Stimulated activated CD4-positive, alpha-beta T cell treated with anti-CD3 and anti-CD28 coated beads, Interleukin-1b, Interleukin-23, amount 100 ng/mL, for 24 hours (primary cell): ENCODE measurements around the gene GRHPR.
"Not testable (repeated sequence)": the region's sequence is repeated elsewhere in the genome, so short reads cannot be mapped to it uniquely, and the experiment has no call there.

Experiments
- DNase-seq, 4 experiments: peaks; one replicate each; pipeline ENCODE4 v3.0.0-alpha.2; 2020; ENCODE audit warnings: low read depth in 4 of 4, low spot score in 1 of 4

The GRHPR gene

GRCh38 chr9:37420271-37421215, 2.0 kb upstream of the GRHPR start:
- no peak for DNase-seq

DNA sequence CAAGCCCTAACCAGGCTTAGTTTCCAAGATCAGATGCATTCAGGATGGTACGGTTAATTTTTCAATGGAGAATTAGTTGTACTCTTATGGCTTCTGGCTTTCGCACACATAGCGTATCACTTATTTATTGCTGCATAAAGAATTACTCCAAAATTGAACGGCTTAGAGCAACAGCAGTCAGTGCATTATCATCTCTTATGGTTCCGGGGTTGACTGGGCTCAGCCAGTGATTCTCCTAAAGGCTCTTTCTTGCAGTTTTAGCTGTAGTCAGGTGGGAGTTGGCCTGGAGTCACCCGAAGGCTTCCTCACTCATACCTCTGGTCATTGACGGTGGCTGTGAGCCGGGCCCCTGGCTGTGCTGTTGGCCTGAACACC, 595 bp upstream of the GRHPR start:
- no peak for DNase-seq

- DNase-seq, result no peak
Observed at GRCh38 chr9:37423508-37423907, 1.0 kb downstream of the GRHPR start.

GRCh38 chr9:37424204-37424685, 1.7 kb downstream of the GRHPR start:
- DNase-seq, result no peak

DNA sequence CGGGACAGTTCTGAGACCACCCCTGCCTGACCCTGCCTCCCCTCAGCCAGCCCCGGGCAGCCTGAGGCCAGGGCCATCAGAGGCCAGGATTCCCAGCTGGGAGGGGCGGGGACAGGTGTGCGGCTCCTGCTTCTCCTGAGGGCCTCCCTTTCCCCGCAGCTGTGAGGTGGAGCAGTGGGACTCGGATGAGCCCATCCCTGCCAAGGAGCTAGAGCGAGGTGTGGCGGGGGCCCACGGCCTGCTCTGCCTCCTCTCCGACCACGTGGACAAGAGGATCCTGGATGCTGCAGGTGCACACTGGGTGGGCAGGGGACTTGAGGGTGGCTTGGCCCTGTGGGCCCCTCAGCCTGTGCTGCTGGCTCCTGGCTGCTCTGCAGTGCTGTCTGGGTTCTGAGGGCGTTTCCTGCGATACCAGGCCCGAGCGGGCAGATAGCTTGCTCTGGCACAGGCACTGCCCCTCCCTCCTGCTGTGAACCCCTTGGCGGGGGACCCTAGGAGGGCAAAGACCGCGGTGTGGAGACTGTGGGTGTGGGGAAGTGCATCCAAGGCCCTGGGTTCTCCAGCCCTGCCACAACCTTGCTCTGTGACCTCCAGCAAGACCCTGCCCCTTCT, 2.3 kb downstream of the GRHPR start:
- DNase-seq, result no peak

GRCh38 chr9:37425298-37425752, 2.8 kb downstream of the GRHPR start:
- DNase-seq, result no peak

DNA sequence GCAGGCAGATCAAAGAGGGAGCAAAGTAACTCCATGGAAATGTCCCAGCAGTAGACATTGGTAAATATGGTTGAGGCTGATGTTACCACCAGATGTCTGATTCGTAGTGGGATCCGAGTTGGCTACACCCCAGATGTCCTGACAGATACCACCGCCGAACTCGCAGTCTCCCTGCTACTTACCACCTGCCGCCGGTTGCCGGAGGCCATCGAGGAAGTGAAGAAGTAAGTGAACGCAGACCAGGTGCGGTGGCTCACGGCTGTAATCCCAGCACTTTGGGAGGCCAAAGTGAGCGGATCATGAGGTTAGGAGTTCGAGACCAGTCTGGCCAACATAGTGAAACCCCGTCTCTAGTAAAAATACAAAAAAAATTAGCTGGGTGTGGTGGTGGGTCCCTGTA, 3.9 kb downstream of the GRHPR start:
- not testable (repeated sequence) for DNase-seq

GRCh38 chr9:37426846-37427245, 4.3 kb downstream of the GRHPR start:
- no peak for DNase-seq

DNA sequence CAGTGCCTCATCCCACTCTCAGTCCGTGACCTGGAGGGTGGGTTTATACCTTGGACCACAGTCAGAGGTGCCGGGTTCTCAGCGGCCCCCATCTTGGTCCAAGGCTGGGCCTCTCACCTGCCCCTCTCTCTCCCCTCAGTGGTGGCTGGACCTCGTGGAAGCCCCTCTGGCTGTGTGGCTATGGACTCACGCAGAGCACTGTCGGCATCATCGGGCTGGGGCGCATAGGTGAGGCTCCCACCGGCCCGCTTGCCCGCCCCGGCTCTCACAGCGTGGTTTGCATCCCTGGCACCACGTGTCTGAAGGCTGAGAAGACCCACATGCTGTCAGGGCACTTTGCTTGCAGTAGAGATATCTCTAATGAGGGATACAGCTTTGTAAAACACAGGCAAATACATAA, 5.8 kb downstream of the GRHPR start:
- no peak for DNase-seq

DNA sequence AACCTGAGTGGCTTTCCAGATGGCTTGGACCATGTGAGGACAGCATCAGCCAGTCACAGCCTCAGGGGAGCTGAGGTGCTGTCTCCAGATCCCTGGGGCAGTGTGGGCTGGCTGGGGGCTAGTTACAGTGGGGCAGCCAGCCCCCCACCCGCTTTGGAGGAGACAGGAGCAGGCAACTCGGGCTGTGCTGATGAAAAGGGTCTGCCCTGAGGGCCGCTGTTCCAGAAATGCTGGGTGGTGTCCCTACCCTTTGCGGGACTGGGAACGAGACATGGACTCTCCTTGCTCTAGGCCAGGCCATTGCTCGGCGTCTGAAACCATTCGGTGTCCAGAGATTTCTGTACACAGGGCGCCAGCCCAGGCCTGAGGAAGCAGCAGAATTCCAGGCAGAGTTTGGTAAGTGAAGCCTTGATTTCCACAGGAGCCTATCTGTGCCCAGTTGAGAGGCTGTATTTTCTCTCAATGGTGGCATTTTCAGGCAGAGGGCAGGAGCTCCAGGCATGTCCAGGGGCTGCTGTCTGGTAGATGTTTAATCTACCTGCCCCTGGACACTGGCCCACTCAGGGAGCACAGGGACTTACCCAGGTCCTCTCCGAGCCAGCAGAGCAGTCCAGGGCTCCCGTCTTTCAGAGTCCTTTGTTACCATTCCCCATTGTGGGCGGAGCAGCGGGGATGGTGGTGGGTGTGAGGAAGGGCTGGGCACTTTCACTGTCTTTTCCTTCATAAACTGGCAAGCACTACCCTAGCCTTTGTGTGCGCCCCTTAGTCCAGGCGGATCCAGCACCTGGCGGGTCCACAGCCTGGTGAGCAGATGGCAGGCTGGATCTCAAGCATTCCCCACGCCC, 7.2 kb downstream of the GRHPR start:
- no peak for DNase-seq

DNA sequence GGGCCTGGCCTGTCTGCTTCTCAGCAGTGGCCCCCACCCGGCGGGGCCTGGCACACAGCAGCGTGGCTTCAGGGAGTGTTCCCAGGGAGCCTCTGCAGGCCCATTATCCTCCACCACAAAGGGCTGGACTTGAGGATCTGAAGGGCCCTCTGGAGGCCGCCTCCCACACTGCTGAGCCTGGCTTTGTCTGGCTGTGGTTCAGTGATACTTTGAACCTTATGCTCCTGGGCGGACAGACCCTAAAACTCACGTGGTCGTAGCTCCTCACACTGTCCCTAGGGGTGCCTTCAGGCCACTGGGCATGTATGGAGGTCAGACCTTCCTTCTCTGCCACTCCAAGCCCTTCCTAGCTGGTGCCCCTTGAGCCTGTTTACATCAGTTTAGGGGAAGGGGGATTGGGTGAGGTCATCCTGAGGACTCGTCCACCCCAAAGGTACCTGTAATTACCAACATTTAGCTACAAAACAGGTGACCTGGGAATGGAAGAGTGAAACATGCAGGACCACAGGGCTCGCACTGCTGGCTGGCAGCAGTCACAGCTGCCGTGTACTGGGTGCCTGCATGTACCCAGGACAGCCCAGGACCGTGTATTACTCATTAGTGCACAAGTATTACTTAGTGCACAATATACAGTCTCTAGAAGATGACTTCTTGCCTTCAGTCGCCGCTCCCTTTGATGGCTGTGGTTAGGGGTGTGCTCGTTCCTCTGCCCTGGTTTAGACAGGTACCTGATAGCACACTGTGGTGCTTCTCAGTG, 8.5 kb downstream of the GRHPR start:
- no peak for DNase-seq

GRCh38 chr9:37432020-37432419, 9.5 kb downstream of the GRHPR start:
- no peak for DNase-seq

GRCh38 chr9:37433867-37434371, 11.4 kb downstream of the GRHPR start:
- DNase-seq, result no peak

DNA sequence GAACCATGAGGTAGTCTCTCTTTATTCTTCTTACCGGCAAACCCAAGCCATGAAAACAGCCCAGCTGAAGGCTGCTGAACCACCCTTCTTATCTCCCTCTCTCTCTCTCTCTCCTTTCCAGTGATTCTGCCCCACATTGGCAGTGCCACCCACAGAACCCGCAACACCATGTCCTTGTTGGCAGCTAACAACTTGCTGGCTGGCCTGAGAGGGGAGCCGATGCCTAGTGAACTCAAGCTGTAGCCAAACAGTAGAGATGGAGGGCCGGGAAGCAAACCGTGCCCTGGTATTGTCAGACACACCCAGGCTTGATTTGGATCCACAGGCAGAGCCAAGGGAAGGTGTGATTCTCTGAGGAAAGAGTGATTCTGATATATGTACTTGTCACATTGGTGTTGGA, 14.0 kb downstream of the GRHPR start:
- no peak for DNase-seq

GRCh38 chr9:37437010-37437409, 14.5 kb downstream of the GRHPR start:
- DNase-seq, result no peak

GRCh38 chr9:37437621-37438020, 15.1 kb downstream of the GRHPR start:
- no peak for DNase-seq

GRCh38 chr9:37438359-37438758, 15.9 kb downstream of the GRHPR start:
- DNase-seq, result no peak

DNA sequence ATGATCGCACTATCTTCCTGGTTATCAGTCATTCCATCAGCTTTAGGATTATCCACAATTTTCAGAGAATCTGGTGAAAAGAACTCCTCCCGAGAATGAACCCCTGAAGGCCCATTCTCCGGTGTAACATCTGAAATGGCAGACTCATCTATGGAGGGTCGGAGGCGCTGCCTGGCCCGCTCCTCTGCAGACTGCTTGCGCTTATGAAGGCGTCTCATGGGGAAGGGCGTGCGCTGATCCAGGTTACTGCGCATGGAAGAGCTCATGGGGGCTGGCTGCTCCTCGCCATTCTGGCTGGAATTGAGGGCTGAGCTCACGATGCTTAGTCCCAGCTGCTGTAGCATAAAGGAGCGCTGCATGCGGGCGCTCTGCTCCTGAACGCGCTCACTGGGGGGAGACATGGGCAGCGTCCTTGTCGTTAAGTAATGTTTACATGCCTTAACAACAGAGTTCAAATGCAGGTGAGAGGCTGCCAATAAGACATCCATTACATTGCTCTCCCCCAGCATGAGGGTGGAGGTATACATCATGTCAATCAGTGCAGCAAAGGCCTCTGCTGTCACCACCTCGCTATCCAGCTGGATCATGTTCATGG, 19.4 kb downstream of the GRHPR start:
- no peak for DNase-seq

DNA sequence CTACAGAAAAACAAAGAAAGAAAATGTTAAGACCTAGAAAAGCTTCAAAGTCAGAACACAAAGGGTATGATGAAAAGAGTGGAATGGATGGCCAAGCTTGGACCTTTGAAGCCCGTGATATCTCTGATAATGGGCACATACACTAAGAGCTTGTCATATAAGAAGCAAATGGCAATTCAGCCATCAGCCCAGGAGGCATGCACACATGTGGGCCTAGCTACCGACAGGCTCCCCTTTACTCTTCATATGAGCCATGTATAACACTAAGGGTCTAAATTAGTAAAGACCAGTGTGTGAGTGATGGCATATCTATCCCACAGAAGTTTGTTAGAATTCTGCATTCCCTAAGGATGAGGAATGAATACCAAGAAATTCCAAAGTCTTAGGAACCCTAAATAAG, 20.1 kb downstream of the GRHPR start:
- DNase-seq, result no peak

DNA sequence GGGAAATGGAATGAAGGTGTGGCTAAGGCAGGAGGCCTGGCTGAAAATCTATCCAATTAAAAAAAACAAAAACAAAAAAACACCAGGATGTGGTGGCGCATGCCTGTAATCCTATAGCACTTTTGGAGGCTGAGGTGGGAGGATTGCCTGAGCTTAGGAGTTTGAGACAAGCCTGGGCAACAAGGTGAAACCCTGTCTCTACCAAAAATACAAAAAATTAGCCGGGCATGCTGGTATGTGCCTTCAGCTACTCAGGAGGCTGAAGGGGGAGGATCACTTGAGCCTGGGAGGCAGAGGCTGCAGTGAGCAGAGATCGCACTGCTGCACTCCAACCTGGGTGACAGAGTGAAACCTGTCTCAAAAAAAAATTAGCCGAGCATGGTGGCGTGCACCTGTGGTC, 21.1 kb downstream of the GRHPR start:
- no peak for DNase-seq
